ENCODE results near the gene TRIO. TPM values are rescaled to one million over a fixed set of nuclear protein-coding genes. Genes with fewer than 3 reads are reported as not detected.

TRIO gene
- total and polyA plus RNA-seq, 2 of the 8 experiments (the other 6 are each of a cell fraction or from before 2014, with no cell fraction given), result 35.1 to 69.1 TPM

DNA sequence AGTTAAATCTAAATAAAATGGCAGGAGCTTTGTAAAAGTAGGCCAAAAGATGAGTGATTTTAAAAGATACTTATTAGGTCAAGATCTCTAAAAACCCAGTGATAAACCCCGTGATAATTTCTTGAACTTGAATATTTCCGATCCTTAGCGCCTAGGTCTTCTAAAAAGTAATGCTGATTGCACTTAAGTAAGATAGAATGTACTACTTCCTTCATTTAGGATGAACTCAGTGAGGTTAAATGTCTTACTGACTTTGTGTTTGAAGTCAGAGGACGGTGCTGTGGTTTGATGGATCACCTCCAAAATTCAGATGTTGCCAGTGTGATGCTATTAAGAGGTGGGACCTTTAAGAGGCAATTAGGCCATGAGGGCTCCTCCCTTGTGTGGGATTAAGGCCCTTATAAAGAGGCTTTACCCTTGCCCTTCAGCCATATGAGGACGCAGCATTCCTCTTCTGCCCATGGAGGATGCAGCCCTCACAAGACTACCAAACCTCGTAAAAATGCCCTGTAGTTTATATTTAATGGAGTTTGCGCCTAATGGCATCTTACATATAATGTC is 130.1 kb downstream of the TRIO start:
- Histone ChIP-seq H2BK5ac (ENCODE audit: low read depth, low read length) (no peak overlapping the region), H3K27ac (ENCODE audit: low read depth, low read length) (no peak overlapping the region), H3K4me2 (ENCODE audit: insufficient read depth in 1 of 2, low read depth in 2 of 2, low read length in 2 of 2) (no peak overlapping the region), H3K4me1 (replicated peaks in 1 of 4; ENCODE audit: control insufficient read depth in 3 of 4, insufficient read depth in 4 of 4, low read length in 3 of 4) (peaks cover 10 to 23% (median 15%) of the 10 kb centered on the region in 4 experiments), H3K56ac (replicated peaks; ENCODE audit: insufficient read length, low read depth, low read length) (no peak overlapping the region), H2BK15ac (ENCODE audit: low read length) (no peak overlapping the region), H3K79me1 (ENCODE audit: low read depth, low read length) (peaks cover 9% of the 10 kb centered on the region; the same call in 1 of the 2 replicates), H4K91ac (replicated peaks; ENCODE audit: insufficient read length, low read length) (no peak overlapping the region), H3K4me3 (ENCODE audit: extremely low read depth in 1 of 4, insufficient read depth in 2 of 4, low read depth in 3 of 4, low read length in 4 of 4) (no peak overlapping the region), H4K20me1 (replicated peaks in 1 of 2; ENCODE audit: control insufficient read depth in 1 of 2, insufficient read depth in 2 of 2, low read length in 2 of 2) (peaks cover 4 to 5% of the 10 kb centered on the region in 2 experiments), H4K8ac (ENCODE audit: extremely low read depth, insufficient read depth, low read length) (no peak overlapping the region), H3K23me2 (ENCODE audit: low read depth, low read length) (no peaks in the 10 kb centered on the region), H3K4ac (replicated peaks; ENCODE audit: insufficient read length, low read depth, low read length) (no peak overlapping the region), H3K36me3 (ENCODE audit: control insufficient read depth in 2 of 4, insufficient read depth in 4 of 4, low read length in 3 of 4) (no peaks in the 10 kb centered on the region; a peak in 1 of 8 replicates), H2BK20ac (ENCODE audit: low read length) (no peak overlapping the region), H3K18ac (ENCODE audit: extremely low read depth, low read length) (no peak overlapping the region), H3K23ac (ENCODE audit: insufficient read length) (no peak overlapping the region), H2AFZ (ENCODE audit: low read length) (no peak overlapping the region), H3K9ac (replicated peaks in 1 of 4; ENCODE audit: extremely low read depth in 1 of 4, low read depth in 3 of 4, low read length in 3 of 4) (no peak overlapping the region), H3K79me2 (ENCODE audit: control insufficient read depth in 1 of 2, insufficient read depth in 2 of 2, low read length in 2 of 2) (peaks cover 6 to 75% of the 10 kb centered on the region in 2 experiments), H4K5ac (ENCODE audit: insufficient read length, low read depth, low read length) (no peak overlapping the region), H3K9me3 (ENCODE audit: insufficient read depth in 2 of 2, low read depth in 1 of 2, low read length in 1 of 2) (no peaks in the 10 kb centered on the region), H3K27me3 (replicated peaks in 1 of 4; ENCODE audit: control insufficient read depth in 3 of 4, extremely low read depth in 1 of 4, insufficient read depth in 3 of 4, low read length in 3 of 4) (no peaks in the 10 kb centered on the region), H2BK12ac (ENCODE audit: low read depth, low read length) (no peak overlapping the region), H2AK5ac (ENCODE audit: low read depth, low read length) (no peak overlapping the region), H3K14ac (ENCODE audit: insufficient read length) (no peak overlapping the region), H2BK120ac (replicated peaks; ENCODE audit: low read depth, low read length) (no peak overlapping the region)
- ChIA-PET CTCF (ENCODE audit: partially characterized antibody) (interaction anchor here (5.4 kb wide), 1 partner anchor 131 kb away, joined by 30 read pairs; the partner anchor contains the start of gene TRIO), POLR2A (ENCODE audit: partially characterized antibody) (no interaction called here)
- FAIRE-seq (no peak), DNase-seq (ENCODE audit: low read depth in 1 of 2, low spot score in 2 of 2) (no peak)
- 87% methylated on average over 7 of the region's 7 CpGs; no CpG with 5 or more reads in 1 of the 2 experiments for WGBS, 2 experiments (ENCODE audit: extremely low coverage in 1 of 2, insufficient coverage in 1 of 2, insufficient read length in 1 of 2, insufficient replicate concordance in 2 of 2, low coverage in 1 of 2, low lambda C conversion rate in 2 of 2, missing lambda C conversion rate in 1 of 2)
- no peak for TF ChIP-seq KDM1A (IDR thresholded peaks at IDR 0.05; ENCODE audit: borderline replicate concordance, low read length)
- TF ChIP-seq ASH2L (IDR thresholded peaks at IDR 0.05; ENCODE audit: low read length), result no peak
